Liver (tissue), 3 donors: ENCODE measurements around the gene BLOC1S2.

Source experiments
- CTCF ChIP-seq: fragments of 150-350 bp; IDR thresholded peaks from 2 replicates; pipeline ENCODE4 v1.5.1; 2017; ENCODE audit warnings: improper control_type of control experiment, low read depth, low read length; ENCODE audit not compliant: missing input control
- EGR1 ChIP-seq, 2 donors: IDR thresholded peaks; 2 replicates each; pipeline ENCODE4 v1.6.1; 2016 to 2018; ENCODE audit warnings: antibody characterized with exemption in 2 of 2, low read depth in 2 of 2
- FOXA1 ChIP-seq: IDR thresholded peaks from 2 replicates; pipeline ENCODE4 v1.6.1; 2016; ENCODE audit warnings: antibody characterized with exemption
- GABPA ChIP-seq, 2 donors: IDR thresholded peaks in 1 of 2; conservative IDR thresholded peaks in 1 of 2; 2 replicates each; pipeline ENCODE4 v1.6.1; 2016; ENCODE audit warnings: antibody characterized with exemption in 2 of 2, mild to moderate bottlenecking in 1 of 2, moderate library complexity in 1 of 2
- MAX ChIP-seq: IDR thresholded peaks from 2 replicates; pipeline ENCODE4 v1.6.1; 2016; ENCODE audit warnings: antibody characterized with exemption
- NR2F2 ChIP-seq: IDR thresholded peaks from 2 replicates; pipeline ENCODE4 v1.6.1; 2016; ENCODE audit warnings: antibody characterized with exemption
- RAD21 ChIP-seq, 2 donors: IDR thresholded peaks; 2 replicates each; pipeline ENCODE4 v1.6.1; 2016; ENCODE audit warnings: antibody characterized with exemption in 2 of 2, mild to moderate bottlenecking in 2 of 2
- REST ChIP-seq: IDR thresholded peaks from 2 replicates; pipeline ENCODE4 v1.6.1; 2016; ENCODE audit warnings: antibody characterized with exemption, mild to moderate bottlenecking
- SP1 ChIP-seq: IDR thresholded peaks from 2 replicates; pipeline ENCODE4 v1.6.1; 2018; ENCODE audit warnings: antibody characterized with exemption, mild to moderate bottlenecking
- TAF1 ChIP-seq: conservative IDR thresholded peaks from 2 replicates; pipeline ENCODE4 v1.6.1; 2016; ENCODE audit warnings: antibody characterized with exemption, mild to moderate bottlenecking
- YY1 ChIP-seq: IDR thresholded peaks from 2 replicates; pipeline ENCODE4 v1.6.1; 2016; ENCODE audit warnings: antibody characterized with exemption, mild to moderate bottlenecking
- donor health status: healthy.
- donor health status: healthy.

- TF ChIP-seq CTCF = no peak
- TF ChIP-seq TAF1 = no peak
- no peak for TF ChIP-seq EGR1 (IDR thresholded peaks at IDR 0.05; ENCODE audit: low read depth in 2 of 2)
- no peak for TF ChIP-seq SP1
- no peak for TF ChIP-seq GABPA (IDR thresholded peaks at IDR 0.05 in 1 of 2, conservative IDR thresholded peaks at IDR 0.05 in 1 of 2)
- no peak for TF ChIP-seq FOXA1
- TF ChIP-seq YY1 = no peak
- TF ChIP-seq NR2F2 = no peak
- TF ChIP-seq RAD21 (IDR thresholded peaks at IDR 0.05) = no peak
- TF ChIP-seq MAX = no peak
- TF ChIP-seq REST = no peak
Measured at GRCh38 chr10:100254191-100254590, 32.3 kb downstream of the BLOC1S2 start.
